Tibial artery (tissue), 4 donors: ENCODE results near the gene C14orf93.
A peak's percentile ranks its signal among the peaks of the same experiment; 100 is the strongest.
"Not testable (repeated sequence)": the region's sequence is repeated elsewhere in the genome, so short reads cannot be mapped to it uniquely, and the experiment has no call there.

ENCODE experiments used
- DNase-seq, 2 donors: peaks; one replicate each; pipeline ENCODE4 v3.0.0-alpha.2; 2019
- H3K27ac ChIP-seq, 2 donors: fragments of 200-600 bp; sonication (generic) in 1 of 2; 1 replicate in 1 of 2; 2 replicates in 1 of 2; pipeline ENCODE4 v1.5.1; 2018 to 2019; ENCODE audit warnings: mild to moderate bottlenecking in 1 of 2
- H3K27me3 ChIP-seq, 2 donors: fragments of 200-600 bp; sonication (generic) in 1 of 2; one replicate each; pipeline versions ENCODE4 v1.5.1 to v1.6.0; 2016 to 2019
- H3K36me3 ChIP-seq, 3 donors: fragments of 200-600 bp; sonication (generic) in 2 of 3; one replicate each; pipeline ENCODE4 v1.5.1; 2016 to 2019; ENCODE audit warnings: mild to moderate bottlenecking in 2 of 3
- H3K4me1 ChIP-seq, 4 donors: fragments of 200-600 bp; sonication (generic) in 2 of 4; 1 replicate in 3 of 4; 2 replicates in 1 of 4; pipeline ENCODE4 v1.5.1; 2016 to 2019
- H3K4me3 ChIP-seq, 2 donors: fragments of 200-600 bp; sonication (generic) in 1 of 2; 1 replicate in 1 of 2; 2 replicates in 1 of 2; pipeline ENCODE4 v1.5.1; 2018 to 2019; ENCODE audit warnings: mild to moderate bottlenecking in 2 of 2
- H3K9me3 ChIP-seq, 3 donors: fragments of 200-600 bp; sonication (generic) in 1 of 3; one replicate each; pipeline ENCODE4 v1.5.1; 2016 to 2019
- intact Hi-C: fragments of 100-400 bp; cut with DNase I; formaldehyde crosslinking; loops from one replicate; pipeline ENCODE4 v1.15.0; 2023; ENCODE audit warnings: low total_unique reads
- TF ChIP-seq, protein P1 (sequence below), 2 experiments: fragments of 200-600 bp in 1 of 2; fragments of 450-650 bp in 1 of 2; IDR thresholded peaks; one replicate each; pipeline ENCODE4 v1.5.1; 2017 to 2019; ENCODE audit warnings: antibody characterized with exemption in 2 of 2, mild to moderate bottlenecking in 1 of 2, moderate library complexity in 1 of 2

C14orf93 gene

DNA sequence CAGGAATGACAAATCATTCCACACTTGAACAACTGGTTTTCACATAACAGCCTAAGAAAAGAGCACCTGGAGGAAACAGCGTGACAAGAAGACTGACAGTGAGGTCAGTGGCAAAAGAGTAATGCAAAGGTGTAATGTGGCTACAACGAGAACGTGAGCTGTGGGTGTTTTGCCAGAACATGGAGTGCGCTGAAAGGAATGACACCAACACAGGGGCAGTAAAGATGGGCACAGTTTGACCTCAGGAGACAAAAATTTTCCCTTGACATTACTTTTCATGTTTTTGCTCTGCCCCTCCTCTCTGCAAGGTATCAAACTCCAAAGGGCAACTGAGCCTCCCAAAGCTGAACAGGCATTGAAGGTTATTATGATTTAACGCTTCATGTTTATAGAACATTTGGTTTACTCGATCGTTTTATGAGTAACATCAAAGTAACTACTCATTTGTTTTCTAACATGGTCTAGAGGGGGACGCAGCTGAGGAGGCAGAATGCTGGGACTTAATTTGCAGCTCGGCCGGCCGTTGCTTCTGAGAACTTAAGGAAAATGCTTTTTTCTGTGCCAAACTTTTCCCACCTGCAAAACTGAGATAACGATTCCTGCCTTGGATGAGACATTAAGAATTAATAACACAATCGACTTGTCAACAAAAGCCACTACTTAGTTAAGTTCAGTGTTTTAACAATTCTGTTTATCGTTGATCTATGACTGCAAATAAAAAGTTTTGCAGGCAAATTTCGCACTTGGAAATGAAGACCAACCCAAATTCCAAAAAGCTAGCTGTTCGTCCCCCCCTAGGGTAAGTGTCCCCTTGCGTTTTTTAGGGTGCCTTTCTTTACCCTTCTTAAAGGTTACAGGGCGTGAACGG, 54.0 kb downstream of the C14orf93 start:
- DNase-seq = no peak
- TF ChIP-seq, protein P1, sequence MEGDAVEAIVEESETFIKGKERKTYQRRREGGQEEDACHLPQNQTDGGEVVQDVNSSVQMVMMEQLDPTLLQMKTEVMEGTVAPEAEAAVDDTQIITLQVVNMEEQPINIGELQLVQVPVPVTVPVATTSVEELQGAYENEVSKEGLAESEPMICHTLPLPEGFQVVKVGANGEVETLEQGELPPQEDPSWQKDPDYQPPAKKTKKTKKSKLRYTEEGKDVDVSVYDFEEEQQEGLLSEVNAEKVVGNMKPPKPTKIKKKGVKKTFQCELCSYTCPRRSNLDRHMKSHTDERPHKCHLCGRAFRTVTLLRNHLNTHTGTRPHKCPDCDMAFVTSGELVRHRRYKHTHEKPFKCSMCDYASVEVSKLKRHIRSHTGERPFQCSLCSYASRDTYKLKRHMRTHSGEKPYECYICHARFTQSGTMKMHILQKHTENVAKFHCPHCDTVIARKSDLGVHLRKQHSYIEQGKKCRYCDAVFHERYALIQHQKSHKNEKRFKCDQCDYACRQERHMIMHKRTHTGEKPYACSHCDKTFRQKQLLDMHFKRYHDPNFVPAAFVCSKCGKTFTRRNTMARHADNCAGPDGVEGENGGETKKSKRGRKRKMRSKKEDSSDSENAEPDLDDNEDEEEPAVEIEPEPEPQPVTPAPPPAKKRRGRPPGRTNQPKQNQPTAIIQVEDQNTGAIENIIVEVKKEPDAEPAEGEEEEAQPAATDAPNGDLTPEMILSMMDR (IDR thresholded peaks at IDR 0.05) = no peak
- peak overlapping the region; percentile 58 to 76 for H3K4me3 ChIP-seq
- H3K4me1 ChIP-seq = peaks cover 0 to 16% (median 5%) of the 10 kb centered on the region in 4 donors
- peak overlapping the region; percentile 85 to 91 for H3K27ac ChIP-seq
- peaks cover 0 to 18% (median 15%) of the 10 kb centered on the region in 3 donors for H3K36me3 ChIP-seq
- intact Hi-C loops = no loop called here
- H3K27me3 ChIP-seq = no peaks in the 10 kb centered on the region
- no peaks in the 10 kb centered on the region for H3K9me3 ChIP-seq

DNA sequence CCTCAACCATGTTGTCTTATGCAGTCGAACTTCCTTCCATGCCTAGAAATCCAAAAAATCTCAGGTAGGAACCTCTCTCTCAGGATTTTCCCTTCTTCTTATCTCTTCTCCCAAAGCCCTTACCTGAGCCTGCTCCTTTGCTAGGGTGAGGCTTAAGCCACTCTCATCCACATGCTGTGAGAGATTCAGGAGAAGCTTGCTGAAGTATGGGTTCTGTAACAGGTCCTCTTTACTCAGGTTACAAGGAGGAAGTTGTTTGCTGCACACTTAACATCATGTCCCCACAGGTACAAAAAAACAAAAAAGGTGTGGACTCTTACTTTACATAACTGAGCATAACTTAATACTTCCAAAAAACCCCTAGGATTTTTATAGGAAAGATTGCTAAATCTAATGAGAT, 57.5 kb downstream of the C14orf93 start:
- Histone ChIP-seq H3K9me3 (no peaks in the 10 kb centered on the region), H3K27ac (no peak overlapping the region), H3K4me3 (no peak overlapping the region), H3K4me1 (peaks cover 0 to 14% (median 5%) of the 10 kb centered on the region in 4 donors), H3K27me3 (no peaks in the 10 kb centered on the region), H3K36me3 (peaks cover 8 to 46% (median 24%) of the 10 kb centered on the region in 3 donors)
- TF ChIP-seq, protein P1 (IDR thresholded peaks at IDR 0.05) = no peak
- intact Hi-C loops = no loop called here
- no peak for DNase-seq

DNA sequence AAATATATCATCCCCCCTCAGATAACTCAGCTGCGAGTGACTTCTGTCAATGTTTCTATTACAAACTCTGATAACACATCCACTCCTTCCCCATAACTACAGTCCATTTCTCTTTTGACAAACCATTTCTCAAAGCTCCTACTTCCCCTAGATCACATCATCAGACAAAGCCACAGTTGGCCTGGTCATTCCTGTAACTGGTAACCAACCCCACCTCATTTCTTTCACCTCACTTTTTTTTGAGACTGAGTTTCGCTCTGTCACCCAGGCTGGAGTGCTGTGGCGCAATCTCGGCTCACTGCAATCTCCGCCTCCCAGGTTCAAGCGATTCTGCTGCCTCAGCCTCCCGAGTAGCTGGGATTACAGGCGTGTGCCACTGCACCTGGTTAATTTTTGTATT, 58.1 kb downstream of the C14orf93 start:
- intact Hi-C loops, H3K9me3 ChIP-seq, H3K27ac ChIP-seq, H3K4me3 ChIP-seq, DNase-seq, H3K27me3 ChIP-seq: not testable (repeated sequence)
- H3K4me1 ChIP-seq = peaks cover 0 to 11% (median 5%) of the 10 kb centered on the region in 4 donors
- peaks cover 14 to 52% (median 30%) of the 10 kb centered on the region in 3 donors for H3K36me3 ChIP-seq

DNA sequence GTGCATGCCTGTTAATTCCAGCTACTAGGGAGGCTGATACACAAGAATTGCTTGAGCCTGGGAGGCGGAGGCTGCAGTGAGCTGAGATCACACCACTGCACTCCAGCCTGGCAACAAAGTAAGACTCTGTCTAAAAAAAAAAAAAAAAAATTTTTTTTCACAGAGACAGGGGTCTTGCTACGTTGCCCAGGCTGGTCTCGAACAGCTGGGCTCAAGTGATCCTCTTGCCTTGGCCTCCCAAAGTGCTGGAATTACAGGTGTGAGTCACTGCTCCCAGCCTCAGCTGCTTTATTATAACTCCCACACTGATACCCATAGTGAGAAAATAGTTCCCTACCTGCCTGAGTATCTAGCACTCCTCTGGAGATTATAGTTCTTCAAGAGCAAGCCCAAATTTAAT, 64.3 kb downstream of the C14orf93 start:
- no peak for DNase-seq
- intact Hi-C loops = no loop called here
- Histone ChIP-seq H3K27me3 (no peaks in the 10 kb centered on the region), H3K4me1 (no peaks in the 10 kb centered on the region), H3K27ac (no peak overlapping the region), H3K4me3 (no peak overlapping the region), H3K36me3 (peaks cover 14 to 56% (median 35%) of the 10 kb centered on the region in 3 donors), H3K9me3 (no peaks in the 10 kb centered on the region)
- TF ChIP-seq, protein P1 (IDR thresholded peaks at IDR 0.05) = no peak

DNA sequence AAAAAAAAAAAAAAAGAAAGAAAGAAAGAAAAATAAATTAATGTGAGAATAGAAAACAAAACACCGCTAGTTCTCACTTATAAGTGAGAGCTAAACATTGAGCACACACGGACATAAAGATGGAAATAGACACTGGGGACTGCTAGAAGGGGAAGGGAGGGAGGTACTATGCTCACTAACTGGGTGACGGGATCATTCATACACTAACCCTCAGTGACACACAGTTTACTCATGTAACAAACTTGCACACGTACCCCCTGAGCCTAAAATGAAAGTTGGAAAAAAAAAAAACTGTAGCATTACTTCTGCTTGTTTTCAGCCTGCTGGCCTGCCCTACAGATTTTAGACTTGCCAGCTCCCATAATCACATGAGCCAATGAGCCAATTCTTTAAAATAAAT, 70.3 kb downstream of the C14orf93 start:
- H3K27me3 ChIP-seq = no peaks in the 10 kb centered on the region
- DNase-seq = no peak
- H3K4me3 ChIP-seq = no peak overlapping the region
- intact Hi-C loops = no loop called here
- peaks cover 0 to 10% (median 7%) of the 10 kb centered on the region in 3 donors for H3K36me3 ChIP-seq
- no peaks in the 10 kb centered on the region for H3K4me1 ChIP-seq
- no peaks in the 10 kb centered on the region for H3K9me3 ChIP-seq
- TF ChIP-seq, protein P1 (IDR thresholded peaks at IDR 0.05) = no peak
- H3K27ac ChIP-seq = no peak overlapping the region
